Fibroblast of skin of left biceps (primary cell): ENCODE measurements around the gene TSPAN13.

Source experiments
- DNase-seq, 2 experiments: peaks; one replicate each; pipeline ENCODE4 v3.0.0-alpha.2; 2013; ENCODE audit warnings: low read depth in 2 of 2

The TSPAN13 gene

DNA sequence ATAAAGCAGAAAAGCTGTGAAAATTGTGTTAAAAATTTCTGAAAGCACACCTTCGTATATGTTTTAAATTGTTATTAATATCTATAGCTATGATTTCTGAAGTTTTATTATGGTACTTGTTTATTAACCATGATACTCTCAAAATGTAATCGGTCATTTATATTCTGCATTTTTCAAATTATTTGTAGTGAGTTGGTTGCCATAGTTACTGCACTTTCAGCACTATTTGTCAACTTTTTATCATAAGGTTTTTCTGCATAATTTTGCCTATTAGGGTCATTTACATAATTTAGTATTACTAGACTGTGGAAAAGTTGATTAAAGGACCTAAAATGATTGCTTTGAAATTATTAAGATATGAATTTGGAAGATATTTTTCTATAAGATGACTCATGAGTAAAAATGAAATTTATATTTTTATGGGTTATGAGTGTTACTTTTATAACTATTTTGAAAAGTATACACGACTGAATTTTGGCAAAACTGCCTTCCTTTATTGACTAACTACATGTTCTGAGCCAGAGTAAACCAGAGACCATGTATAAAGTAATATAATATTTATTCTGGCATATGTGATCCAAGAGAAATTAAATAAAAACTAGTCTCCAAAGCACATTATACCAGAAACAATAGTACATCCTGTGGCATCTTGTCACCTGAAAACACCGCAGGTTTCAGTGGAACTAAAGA, 59.1 kb downstream of the TSPAN13 start:
- no peak for DNase-seq

DNA sequence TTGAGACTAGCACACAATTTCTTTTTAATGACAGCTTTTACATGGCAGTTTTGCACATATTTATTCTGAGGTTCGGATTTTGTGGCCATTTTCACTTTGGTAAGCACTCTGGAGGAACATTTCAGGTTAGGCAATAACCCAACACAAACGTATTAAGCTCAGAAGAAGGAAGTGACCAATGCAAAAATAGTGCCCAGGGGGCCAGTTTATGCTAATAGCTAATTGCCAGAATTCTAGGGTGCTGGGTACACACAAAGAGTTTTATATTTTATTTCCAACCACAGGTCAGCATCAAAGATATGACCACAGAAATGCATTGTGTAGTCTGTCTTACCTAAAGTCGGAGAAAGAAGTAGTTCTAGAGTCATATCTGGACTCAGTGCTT, 59.7 kb downstream of the TSPAN13 start:
- DNase-seq, result no peak

DNA sequence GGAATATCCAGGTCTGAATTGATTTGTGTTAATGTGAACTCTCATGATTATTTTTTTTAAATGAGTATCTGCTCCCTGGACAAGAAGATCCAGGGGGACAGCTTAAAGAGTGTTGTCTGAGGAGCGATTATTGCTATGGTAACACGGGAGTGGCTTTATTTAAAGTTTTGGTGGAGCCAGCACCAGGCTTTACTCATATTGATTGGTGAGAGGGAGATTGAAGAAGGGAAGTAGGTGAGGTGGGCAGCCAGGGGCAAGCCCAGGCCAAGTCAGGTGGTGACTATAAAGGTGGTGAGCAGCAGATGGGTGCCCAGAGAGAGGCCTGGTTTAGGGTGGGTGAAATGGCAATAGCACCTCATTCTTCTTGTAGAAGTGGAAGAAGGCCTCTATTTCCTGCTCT, 61.4 kb downstream of the TSPAN13 start:
- DNase-seq, result no peak

DNA sequence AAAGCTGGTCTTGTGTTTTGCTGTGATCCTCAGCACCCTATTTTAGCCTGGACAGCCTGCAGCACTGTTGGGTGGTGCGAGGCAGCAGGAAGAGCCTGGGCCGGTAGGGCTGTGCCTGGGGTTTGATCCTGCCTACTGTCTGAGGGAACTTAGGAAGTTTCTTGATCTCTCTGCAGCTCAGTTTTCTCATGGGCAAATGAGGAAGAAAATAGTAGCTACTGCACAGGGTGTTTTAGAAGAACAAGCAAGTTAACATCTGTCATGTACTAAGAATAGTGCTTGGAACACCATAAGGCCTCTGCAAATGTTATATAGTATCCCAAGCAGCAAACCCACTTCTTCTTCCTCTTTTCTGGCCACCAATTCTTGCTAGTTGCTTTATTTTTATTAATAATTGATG, 63.3 kb downstream of the TSPAN13 start:
- no peak for DNase-seq

DNA sequence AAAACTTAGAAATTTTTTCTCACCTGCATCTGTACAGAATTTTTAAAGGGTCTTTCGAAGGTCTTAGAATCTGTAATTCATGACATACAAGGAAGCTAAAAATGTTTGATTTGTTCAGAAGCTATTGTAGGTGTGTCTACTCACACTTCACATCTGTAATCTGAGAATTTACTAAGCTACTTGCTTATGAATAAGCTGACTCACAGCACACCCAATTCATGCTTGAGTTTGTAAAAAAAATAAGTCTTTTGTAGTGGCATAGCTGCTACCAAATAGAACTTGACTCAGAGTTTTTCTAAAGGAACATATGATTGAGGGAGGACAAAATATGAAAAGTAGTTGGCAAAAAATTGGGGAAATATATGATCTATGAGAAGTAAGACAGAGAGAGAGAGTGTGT, 64.0 kb downstream of the TSPAN13 start:
- DNase-seq, result no peak

DNA sequence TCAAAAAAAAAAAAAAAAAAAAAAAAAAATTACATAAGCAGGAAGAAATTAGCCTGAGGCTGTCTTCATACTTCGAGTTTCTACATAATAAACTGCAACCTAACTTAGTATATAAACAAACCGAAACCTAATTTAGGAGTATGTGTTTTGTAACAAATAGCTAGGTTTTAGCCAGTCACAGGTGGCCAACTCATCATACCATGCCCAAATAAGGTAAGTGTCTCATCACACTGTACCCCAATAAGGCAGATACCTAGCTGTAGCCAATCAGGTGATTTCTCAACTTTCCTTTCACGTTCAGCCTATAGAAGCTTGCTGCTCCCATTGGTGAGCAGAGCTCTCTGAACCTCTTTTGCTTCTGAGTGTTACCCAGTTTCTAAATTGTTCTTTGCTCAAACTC, 65.2 kb downstream of the TSPAN13 start:
- no peak for DNase-seq

GRCh38 chr7:16822029-16822428, 68.5 kb downstream of the TSPAN13 start:
- no peak for DNase-seq

GRCh38 chr7:16826060-16826459, 72.5 kb downstream of the TSPAN13 start:
- no peak for DNase-seq

GRCh38 chr7:16833373-16833772, 79.8 kb downstream of the TSPAN13 start:
- DNase-seq, result no peak
